ENCODE results near the gene RIPOR3.

Gene RIPOR3

GRCh38 chr20:50724851-50725723, 33.7 kb upstream of the RIPOR3 start:
- Mint-ChIP-seq H3K27me3 (ENCODE audit: low read depth) (peaks cover 3% of the 10 kb centered on the region), H3K36me3 (ENCODE audit: low read depth) (no peaks in the 10 kb centered on the region), H3K27ac (no peak overlapping the region), H3K4me1 (peaks cover 24% of the 10 kb centered on the region), H3K4me3 (no peak overlapping the region), H3K9me3 (no peaks in the 10 kb centered on the region)
- TF ChIP-seq, protein P1, sequence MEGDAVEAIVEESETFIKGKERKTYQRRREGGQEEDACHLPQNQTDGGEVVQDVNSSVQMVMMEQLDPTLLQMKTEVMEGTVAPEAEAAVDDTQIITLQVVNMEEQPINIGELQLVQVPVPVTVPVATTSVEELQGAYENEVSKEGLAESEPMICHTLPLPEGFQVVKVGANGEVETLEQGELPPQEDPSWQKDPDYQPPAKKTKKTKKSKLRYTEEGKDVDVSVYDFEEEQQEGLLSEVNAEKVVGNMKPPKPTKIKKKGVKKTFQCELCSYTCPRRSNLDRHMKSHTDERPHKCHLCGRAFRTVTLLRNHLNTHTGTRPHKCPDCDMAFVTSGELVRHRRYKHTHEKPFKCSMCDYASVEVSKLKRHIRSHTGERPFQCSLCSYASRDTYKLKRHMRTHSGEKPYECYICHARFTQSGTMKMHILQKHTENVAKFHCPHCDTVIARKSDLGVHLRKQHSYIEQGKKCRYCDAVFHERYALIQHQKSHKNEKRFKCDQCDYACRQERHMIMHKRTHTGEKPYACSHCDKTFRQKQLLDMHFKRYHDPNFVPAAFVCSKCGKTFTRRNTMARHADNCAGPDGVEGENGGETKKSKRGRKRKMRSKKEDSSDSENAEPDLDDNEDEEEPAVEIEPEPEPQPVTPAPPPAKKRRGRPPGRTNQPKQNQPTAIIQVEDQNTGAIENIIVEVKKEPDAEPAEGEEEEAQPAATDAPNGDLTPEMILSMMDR (IDR thresholded peaks at IDR 0.05; ENCODE audit: unreplicated experiment in 3 of 3): no peak

GRCh38 chr20:50724112-50724725, 32.9 kb upstream of the RIPOR3 start:
- peaks cover 29% of the 10 kb centered on the region for H3K4me1 Mint-ChIP-seq
- no peaks in the 10 kb centered on the region for H3K9me3 Mint-ChIP-seq
- no peaks in the 10 kb centered on the region for H3K36me3 Mint-ChIP-seq (ENCODE audit: low read depth)
- no peak overlapping the region for H3K27ac Mint-ChIP-seq
- peaks cover 3% of the 10 kb centered on the region for H3K27me3 Mint-ChIP-seq (ENCODE audit: low read depth)
- TF ChIP-seq, protein P1 (IDR thresholded peaks at IDR 0.05; ENCODE audit: unreplicated experiment in 3 of 3): no peak
- no peak overlapping the region for H3K4me3 Mint-ChIP-seq

DNA sequence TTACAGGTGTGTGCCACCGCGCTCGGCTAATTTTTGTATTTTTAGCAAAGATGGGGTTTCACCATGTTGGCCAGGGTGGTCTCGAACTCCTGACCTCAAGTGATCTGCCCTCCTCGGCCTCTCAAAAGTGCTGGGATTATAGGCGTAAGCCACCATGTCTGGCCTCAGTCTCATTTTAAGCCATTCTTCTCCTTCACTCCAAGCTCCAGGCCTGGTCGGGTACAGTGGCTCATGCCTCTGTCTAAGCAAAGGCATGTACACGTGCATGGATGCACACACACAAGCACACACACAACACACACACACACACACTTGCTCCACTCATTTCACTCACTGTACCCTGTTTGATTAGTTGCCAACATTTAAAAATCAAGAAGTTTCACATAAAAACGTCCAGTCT, 32.3 kb upstream of the RIPOR3 start:
- H3K9me3 Mint-ChIP-seq: no peaks in the 10 kb centered on the region

GRCh38 chr20:50722424-50723155, 31.2 kb upstream of the RIPOR3 start:
- Mint-ChIP-seq H3K36me3 (ENCODE audit: low read depth) (no peaks in the 10 kb centered on the region), H3K27ac (peak overlapping the region; percentile 59 to 89 (median 82)), H3K9me3 (no peaks in the 10 kb centered on the region), H3K4me1 (peaks cover 31% of the 10 kb centered on the region), H3K27me3 (ENCODE audit: low read depth) (no peaks in the 10 kb centered on the region), H3K4me3 (no peak overlapping the region)
- TF ChIP-seq, protein P1 (IDR thresholded peaks at IDR 0.05; ENCODE audit: unreplicated experiment in 3 of 3): no peak

More for the DNA sequence above, 32.3 kb upstream of the RIPOR3 start:
- Mint-ChIP-seq H3K27ac (no peak overlapping the region), H3K4me1 (peaks cover 30% of the 10 kb centered on the region), H3K27me3 (ENCODE audit: low read depth) (no peaks in the 10 kb centered on the region), H3K4me3 (no peak overlapping the region), H3K36me3 (ENCODE audit: low read depth) (no peaks in the 10 kb centered on the region)
- TF ChIP-seq, protein P1 (IDR thresholded peaks at IDR 0.05; ENCODE audit: unreplicated experiment in 3 of 3): no peak

GRCh38 chr20:50721881-50722281, 30.5 kb upstream of the RIPOR3 start:
- TF ChIP-seq, protein P1 (IDR thresholded peaks at IDR 0.05; ENCODE audit: unreplicated experiment in 3 of 3): no peak

More at GRCh38 chr20:50721881-50722281, 30.5 kb upstream of the RIPOR3 start:
- H3K36me3 Mint-ChIP-seq (ENCODE audit: low read depth): no peaks in the 10 kb centered on the region
- peaks cover 24% of the 10 kb centered on the region for H3K4me1 Mint-ChIP-seq
- H3K27ac Mint-ChIP-seq: peak overlapping the region; percentile 59 to 89 (median 62)
- H3K9me3 Mint-ChIP-seq: no peaks in the 10 kb centered on the region
- no peaks in the 10 kb centered on the region for H3K27me3 Mint-ChIP-seq (ENCODE audit: low read depth)
- H3K4me3 Mint-ChIP-seq: no peak overlapping the region
